Measurements from ENCODE around the gene SHMT2. TPM values are rescaled to one million over a fixed set of nuclear protein-coding genes. Genes with fewer than 3 reads are reported as not detected.

The SHMT2 gene
- 100 to 1,000 TPM; 139 to 254 TPM for total RNA-seq

GRCh38 chr12:57229634-57230380, at the start of gene SHMT2:
SHMT2 (plus strand) TSS chr12:57229711; CDS start chr12:57229779, 68 bp downstream.

GRCh38 chr12:57216014-57216911, 13.2 kb upstream of the SHMT2 start, which contains the start of gene NXPH4:
NXPH4 (plus strand) TSS chr12:57216794; CDS start chr12:57216970, 176 bp downstream.

DNA sequence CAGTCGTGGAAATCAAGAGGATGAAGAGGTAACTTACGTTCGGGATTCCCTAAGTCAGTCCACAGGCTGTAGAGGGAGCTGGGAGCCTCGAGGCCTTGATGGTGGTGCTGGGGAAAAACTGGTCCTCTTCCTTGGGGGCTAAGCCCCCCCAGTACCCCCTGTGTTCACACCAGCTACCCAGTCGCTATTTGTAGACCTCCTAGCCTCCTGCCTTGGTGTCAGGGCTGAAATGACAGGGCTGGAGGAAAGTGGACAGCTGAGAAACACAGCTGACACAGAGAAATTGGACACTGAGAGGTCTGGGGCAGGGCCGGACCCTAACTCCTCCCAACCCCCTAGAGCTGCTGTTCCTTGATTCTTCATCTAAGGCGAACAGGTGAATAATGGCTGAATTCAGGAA, 21.4 kb downstream of the SHMT2 start, which contains the start of gene STAC3:
Gene STAC3, minus strand, starts transcription at position 232 of the 400 bp plus-strand sequence. CDS start 1,551 bp downstream, outside the sequence.

Small RNAs within 50 kb of the gene (small RNA-seq; reads per million reads assigned to genes)
- 1.0 to 3.3 reads per million in 2 donors for gene MIR1228

Other genes starting within 250 kb of the SHMT2 start
- 1 to 10 TPM; 4.1 to 7.0 TPM for gene ZBTB39, start 223.2 kb upstream of the SHMT2 start, total RNA-seq
- not detected for gene TAC3, start 213.2 kb upstream of the SHMT2 start, total RNA-seq
- under 1 TPM; under 0.01 to 0.34 TPM for gene MYO1A, start 179.6 kb upstream of the SHMT2 start, total RNA-seq
- 10 to 100 TPM; 13.1 to 34.6 TPM for gene NEMP1, start 150.9 kb upstream of the SHMT2 start, total RNA-seq
- gene NAB2, start 140.6 kb upstream of the SHMT2 start, total RNA-seq = 10 to 100 TPM; 45.4 to 46.3 TPM
- gene STAT6, start 118.3 kb upstream of the SHMT2 start, total RNA-seq = 100 to 1,000 TPM; 108 to 145 TPM
- 10 to 100 TPM; 35.8 to 52.6 TPM for gene LRP1, start 101.2 kb upstream of the SHMT2 start, total RNA-seq
- gene LRP1-AS, start 82.1 kb upstream of the SHMT2 start, total RNA-seq = not detected
- under 1 TPM in 1 of 2 donors, not detected in 1; 0.33 TPM for gene NXPH4, start 12.9 kb upstream of the SHMT2 start, total RNA-seq
- under 1 TPM; 0.33 to 0.69 TPM for gene STAC3, start 21.5 kb downstream of the SHMT2 start, total RNA-seq
- gene R3HDM2, start 201.3 kb downstream of the SHMT2 start, total RNA-seq = 10 to 100 TPM; 14.0 to 23.4 TPM
- under 1 TPM in 1 of 2 donors, not detected in 1; under 0.01 TPM for gene INHBC, start 205.1 kb downstream of the SHMT2 start, total RNA-seq
- not detected for gene INHBE, start 225.6 kb downstream of the SHMT2 start, total RNA-seq
- under 1 TPM in 1 of 2 donors, not detected in 1; 0.33 TPM for gene GLI1, start 230.1 kb downstream of the SHMT2 start, total RNA-seq

All from melanocyte of skin (primary cell).